ENCODE measurements around the gene CIZ1. TPM values are rescaled to one million over a fixed set of nuclear protein-coding genes. Genes with fewer than 3 reads are reported as not detected.
A peak's percentile ranks its signal among the peaks of the same experiment; 100 is the strongest.

The CIZ1 gene
- total and polyA plus RNA-seq, 2 of the 13 experiments (the other 11 are each of a cell fraction or from before 2014, with no cell fraction given), result 30.6 to 50.3 TPM

DNA sequence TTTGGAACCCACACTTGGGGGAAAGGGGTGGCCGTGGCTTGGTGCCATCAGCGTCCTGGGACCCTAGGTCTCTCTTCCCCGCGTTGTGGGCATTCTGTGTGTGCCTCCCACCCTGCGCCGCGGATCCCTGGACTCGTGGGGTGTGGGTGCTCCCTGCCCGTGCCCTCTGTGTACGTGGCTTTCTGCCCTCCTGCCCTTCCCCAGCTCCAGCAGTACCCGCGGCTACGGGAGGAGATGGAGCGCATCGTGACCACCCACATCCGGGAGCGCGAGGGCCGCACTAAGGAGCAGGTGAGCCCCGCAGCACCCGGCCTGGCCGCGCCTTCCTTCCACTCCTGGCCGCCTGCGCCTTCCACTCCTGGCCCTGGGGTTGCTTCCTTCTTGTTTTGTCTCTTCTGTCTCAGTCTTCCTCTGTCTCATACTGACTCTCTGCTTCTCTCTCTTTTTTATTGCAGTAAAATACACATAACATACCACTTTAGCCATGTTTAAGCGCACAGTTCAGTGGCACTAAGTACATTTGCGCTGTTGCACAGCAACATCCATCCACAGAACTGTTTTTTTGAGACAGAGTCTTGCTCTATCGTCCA, 42.5 kb upstream of the CIZ1 start:
- Histone ChIP-seq H3K4me3 (replicated peaks in 1 of 3; ENCODE audit: insufficient read depth in 1 of 3, low read depth in 2 of 3, low read length in 3 of 3) (no peak overlapping the region), H3K9ac (ENCODE audit: insufficient read depth, low read depth, low read length) (no peak overlapping the region), H3K9me3 (ENCODE audit: low read length) (no peaks in the 10 kb centered on the region), H3K27ac (ENCODE audit: extremely low read length, insufficient read depth, low read length) (no peak overlapping the region), H3K27me3 (ENCODE audit: control insufficient read depth in 1 of 2, insufficient read depth in 2 of 2, low read length in 2 of 2) (peaks cover 5 to 30% of the 10 kb centered on the region in 2 experiments; a peak in 3 of 5 replicates), H3K4me2 (ENCODE audit: low read depth, low read length) (no peak overlapping the region), H3K4me1 (ENCODE audit: insufficient read depth, low read length) (no peaks in the 10 kb centered on the region), H3K36me3 (replicated peaks in 1 of 2; ENCODE audit: control insufficient read depth in 1 of 2, insufficient read depth in 2 of 2, low read length in 2 of 2) (no peaks in the 10 kb centered on the region), H4K20me1 (ENCODE audit: insufficient read depth, low read length) (no peaks in the 10 kb centered on the region), H2AFZ (ENCODE audit: low read length) (no peak overlapping the region), H3K79me2 (ENCODE audit: insufficient read depth, low read length) (no peaks in the 10 kb centered on the region)
- 62% methylated on average over 22 of the region's 28 CpGs for WGBS (ENCODE audit: low lambda C conversion rate)
- CTCF ChIA-PET (ENCODE audit: low intra/inter-chr PET ratio, low total read pairs), result no interaction called here
- intact Hi-C loops (cut with micrococcal nuclease; ENCODE audit: unreplicated experiment) (no loop called here), in situ Hi-C loops (cut with HindIII; ENCODE audit: extremely low pct_ligation_motif_present, low pct_unique_long_range_greater_than_20kb) (no loop called here)
- TF ChIP-seq, protein P1, sequence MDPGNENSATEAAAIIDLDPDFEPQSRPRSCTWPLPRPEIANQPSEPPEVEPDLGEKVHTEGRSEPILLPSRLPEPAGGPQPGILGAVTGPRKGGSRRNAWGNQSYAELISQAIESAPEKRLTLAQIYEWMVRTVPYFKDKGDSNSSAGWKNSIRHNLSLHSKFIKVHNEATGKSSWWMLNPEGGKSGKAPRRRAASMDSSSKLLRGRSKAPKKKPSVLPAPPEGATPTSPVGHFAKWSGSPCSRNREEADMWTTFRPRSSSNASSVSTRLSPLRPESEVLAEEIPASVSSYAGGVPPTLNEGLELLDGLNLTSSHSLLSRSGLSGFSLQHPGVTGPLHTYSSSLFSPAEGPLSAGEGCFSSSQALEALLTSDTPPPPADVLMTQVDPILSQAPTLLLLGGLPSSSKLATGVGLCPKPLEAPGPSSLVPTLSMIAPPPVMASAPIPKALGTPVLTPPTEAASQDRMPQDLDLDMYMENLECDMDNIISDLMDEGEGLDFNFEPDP (CRISPR knock-in tag; conservative IDR thresholded peaks at IDR 0.05), result no peak
- TF ChIP-seq ZZZ3 (CRISPR knock-in tag; IDR thresholded peaks at IDR 0.05; ENCODE audit: borderline replicate concordance) (no peak), SATB2 (CRISPR knock-in tag; IDR thresholded peaks at IDR 0.05) (no peak)
- FAIRE-seq (no peak), ATAC-seq (peak; percentile 30; the same call in 2 of the 3 replicates), DNase-seq (ENCODE audit: low spot score) (no peak)
- POLR2A ChIA-PET, result no interaction called here
- no TSS peak for BruUV-seq (replicated peaks)

GRCh38 chr9:128232528-128233428, 41.4 kb upstream of the CIZ1 start:
- peaks cover 5 to 30% of the 10 kb centered on the region in 2 experiments; a peak in 3 of 5 replicates for H3K27me3 ChIP-seq (ENCODE audit: control insufficient read depth in 1 of 2, insufficient read depth in 2 of 2, low read length in 2 of 2)
- FAIRE-seq (no peak), DNase-seq (ENCODE audit: low spot score) (no peak), ATAC-seq (peak; percentile 60)
- H3K36me3 ChIP-seq (replicated peaks in 1 of 2; ENCODE audit: control insufficient read depth in 1 of 2, insufficient read depth in 2 of 2, low read length in 2 of 2), result no peaks in the 10 kb centered on the region
- H3K4me3 ChIP-seq (replicated peaks in 1 of 3; ENCODE audit: insufficient read depth in 1 of 3, low read depth in 2 of 3, low read length in 3 of 3), result no peak overlapping the region
- no peaks in the 10 kb centered on the region for H4K20me1 ChIP-seq (ENCODE audit: insufficient read depth, low read length)
- in situ Hi-C loops (cut with HindIII; ENCODE audit: extremely low pct_ligation_motif_present, low pct_unique_long_range_greater_than_20kb), result no loop called here
- intact Hi-C loops (cut with micrococcal nuclease; ENCODE audit: unreplicated experiment), result no loop called here
- no peaks in the 10 kb centered on the region for H3K4me1 ChIP-seq (ENCODE audit: insufficient read depth, low read length)
- no peak overlapping the region for H3K27ac ChIP-seq (ENCODE audit: extremely low read length, insufficient read depth, low read length)
- no TSS peak for BruUV-seq (replicated peaks)
- H3K4me2 ChIP-seq (ENCODE audit: low read depth, low read length), result no peak overlapping the region
- no peaks in the 10 kb centered on the region for H3K9me3 ChIP-seq (ENCODE audit: low read length)
- no peaks in the 10 kb centered on the region for H3K79me2 ChIP-seq (ENCODE audit: insufficient read depth, low read length)
- WGBS (ENCODE audit: low lambda C conversion rate), result 35% methylated on average over 10 of the region's 22 CpGs
- TF ChIP-seq PCBP1 (IDR thresholded peaks at IDR 0.05; ENCODE audit: borderline replicate concordance, low read depth, low read length) (no peak), ZNF607 (CRISPR knock-in tag; IDR thresholded peaks at IDR 0.05; ENCODE audit: borderline replicate concordance) (no peak)
- H3K9ac ChIP-seq (ENCODE audit: insufficient read depth, low read depth, low read length), result no peak overlapping the region
- ChIA-PET POLR2A (no interaction called here), CTCF (ENCODE audit: low intra/inter-chr PET ratio, low total read pairs) (no interaction called here)
- no peak overlapping the region for H2AFZ ChIP-seq (ENCODE audit: low read length)

Data from HepG2 (cell line).